HG02610 (cell line): ENCODE measurements around the gene BEND5.

Source experiments
- ATAC-seq: cut with Tn5 transposase; IDR thresholded peaks from one replicate; pipeline ENCODE4 v1.9.1; 2021; ENCODE audit warnings: mild to moderate bottlenecking, moderate library complexity; ENCODE audit not compliant: unreplicated experiment

The BEND5 gene, protein sequence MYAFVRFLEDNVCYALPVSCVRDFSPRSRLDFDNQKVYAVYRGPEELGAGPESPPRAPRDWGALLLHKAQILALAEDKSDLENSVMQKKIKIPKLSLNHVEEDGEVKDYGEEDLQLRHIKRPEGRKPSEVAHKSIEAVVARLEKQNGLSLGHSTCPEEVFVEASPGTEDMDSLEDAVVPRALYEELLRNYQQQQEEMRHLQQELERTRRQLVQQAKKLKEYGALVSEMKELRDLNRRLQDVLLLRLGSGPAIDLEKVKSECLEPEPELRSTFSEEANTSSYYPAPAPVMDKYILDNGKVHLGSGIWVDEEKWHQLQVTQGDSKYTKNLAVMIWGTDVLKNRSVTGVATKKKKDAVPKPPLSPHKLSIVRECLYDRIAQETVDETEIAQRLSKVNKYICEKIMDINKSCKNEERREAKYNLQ

GRCh38 chr1:48776393-48777218 lies at the start of gene BEND5:
Gene BEND5, minus strand, starts transcription at chr1:48776891. Its CDS starts 60 bp downstream, at chr1:48776831.
- ATAC-seq = no peak

GRCh38 chr1:48823168-48823567 lies 46.5 kb upstream of the BEND5 start:
- no peak for ATAC-seq

GRCh38 chr1:48820491-48820890 lies 43.8 kb upstream of the BEND5 start:
- no peak for ATAC-seq

GRCh38 chr1:48817505-48818114 lies 40.9 kb upstream of the BEND5 start:
- peak; percentile 89 for ATAC-seq

GRCh38 chr1:48810740-48811139 lies 34.0 kb upstream of the BEND5 start:
- ATAC-seq = no peak

DNA sequence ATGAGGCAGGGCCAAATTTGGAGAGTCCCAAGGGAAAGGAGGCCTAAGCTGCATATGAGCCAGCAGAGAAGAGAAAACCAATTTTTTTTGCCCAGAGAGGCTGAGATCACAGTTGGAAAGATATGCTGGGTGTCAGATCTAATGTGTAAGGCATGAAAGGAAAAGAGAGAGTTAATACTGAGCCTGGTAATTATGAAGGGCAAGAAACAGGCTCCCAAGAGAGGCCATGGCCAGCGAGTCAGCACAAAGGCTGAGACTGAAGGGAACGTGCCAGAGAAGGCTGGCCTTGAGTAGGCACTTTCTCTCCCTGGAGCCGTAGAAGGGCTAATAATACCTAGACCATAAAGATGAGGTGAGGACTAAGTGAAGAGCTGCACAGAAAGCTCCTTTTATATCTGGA lies 31.8 kb upstream of the BEND5 start:
- no peak for ATAC-seq

- ATAC-seq = no peak
Measured at GRCh38 chr1:48807554-48808260, 31.0 kb upstream of the BEND5 start.

DNA sequence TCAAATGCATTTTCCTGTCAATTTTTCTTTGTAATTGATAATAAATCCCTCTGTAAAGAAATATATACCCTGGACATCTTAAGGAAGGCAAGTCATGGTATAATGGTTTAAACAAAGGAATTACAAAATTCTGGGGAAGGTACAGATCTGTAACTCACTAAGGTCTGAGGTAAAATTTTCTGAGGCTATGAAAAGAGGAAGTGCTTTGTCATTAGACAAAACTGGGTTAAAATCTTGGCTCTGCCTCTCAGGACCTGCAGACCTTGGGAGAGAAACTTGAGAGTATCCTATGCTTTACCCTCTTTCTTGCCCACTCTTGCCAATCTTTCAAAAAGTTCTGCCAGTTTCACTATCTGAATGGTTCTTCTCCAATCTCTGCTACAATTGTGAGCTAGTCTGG lies 26.8 kb upstream of the BEND5 start:
- peak; percentile 67 for ATAC-seq

GRCh38 chr1:48794816-48795215 lies 18.1 kb upstream of the BEND5 start:
- no peak for ATAC-seq

GRCh38 chr1:48793863-48794262 lies 17.2 kb upstream of the BEND5 start:
- ATAC-seq = peak; percentile 83

DNA sequence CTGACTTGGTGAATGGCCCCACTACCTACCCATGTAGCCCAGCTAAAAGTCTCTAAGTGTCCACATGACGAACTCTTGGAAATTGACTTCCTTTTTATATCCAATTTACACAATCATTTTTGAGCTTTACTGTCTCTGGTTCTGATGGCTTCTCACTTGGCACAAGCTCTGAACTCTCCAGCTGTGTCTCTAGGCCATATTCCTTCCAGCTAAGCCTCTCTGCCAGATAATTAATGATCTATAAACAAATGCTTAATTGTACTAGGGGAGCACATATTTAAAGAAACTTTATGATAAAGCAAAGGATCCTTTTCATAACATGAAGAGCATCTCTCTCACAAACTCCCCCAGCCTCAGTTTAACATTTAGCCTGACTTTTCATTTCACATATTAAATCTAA lies 16.3 kb upstream of the BEND5 start:
- ATAC-seq = no peak

GRCh38 chr1:48790397-48790796 lies 13.7 kb upstream of the BEND5 start:
- ATAC-seq = peak; percentile 44

- ATAC-seq = no peak
Measured at GRCh38 chr1:48789903-48790302, 13.2 kb upstream of the BEND5 start.

- peak; percentile 52 for ATAC-seq
Measured at GRCh38 chr1:48785869-48786268, 9.2 kb upstream of the BEND5 start.

DNA sequence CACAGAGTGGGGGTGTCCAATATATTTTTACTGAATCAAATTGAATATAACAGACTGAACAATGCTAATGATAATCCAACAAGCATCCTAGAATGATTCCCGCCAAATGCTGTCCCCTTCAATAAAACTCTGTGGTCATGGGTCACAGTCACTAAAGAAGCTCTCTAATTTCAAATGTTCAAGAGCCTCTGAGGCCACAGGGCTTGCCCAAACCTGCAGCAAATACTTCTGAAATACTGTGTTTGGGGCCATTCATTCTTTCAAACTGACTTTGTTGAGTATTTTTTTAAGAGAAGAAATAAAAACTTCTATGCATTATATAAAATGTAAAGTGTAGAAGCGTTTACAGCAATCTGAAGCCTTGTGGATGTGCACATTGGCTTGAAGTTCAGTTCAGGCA lies 7.6 kb upstream of the BEND5 start:
- no peak for ATAC-seq

GRCh38 chr1:48777219-48777895 lies 666 bp upstream of the BEND5 start:
- ATAC-seq = no peak

GRCh38 chr1:48775831-48776392 lies 779 bp downstream of the BEND5 start:
- ATAC-seq = no peak

DNA sequence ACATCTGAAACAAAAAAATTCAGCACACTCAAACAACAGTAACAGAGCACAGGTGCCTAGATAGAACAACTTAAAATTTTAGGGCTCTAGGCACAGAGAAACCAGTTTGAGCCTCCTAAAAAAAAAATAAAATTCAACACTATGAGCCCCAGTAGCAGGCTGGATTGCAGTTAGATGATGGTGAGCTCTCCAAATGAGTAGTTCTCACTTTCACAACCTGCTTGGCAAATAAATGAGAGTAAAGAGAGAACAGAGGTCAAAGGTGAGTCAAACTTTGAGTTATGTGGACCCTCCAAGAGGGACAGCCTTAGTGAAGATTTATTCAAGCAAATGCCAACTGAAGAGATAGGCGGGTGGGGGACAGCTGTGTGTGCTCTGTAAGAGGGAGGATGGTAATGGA lies 3.6 kb downstream of the BEND5 start:
- ATAC-seq = peak; percentile 55

GRCh38 chr1:48772211-48772610 lies 4.5 kb downstream of the BEND5 start:
- no peak for ATAC-seq

- ATAC-seq = no peak
Measured at GRCh38 chr1:48771561-48771960, 5.1 kb downstream of the BEND5 start.
